GM12878 (cell line): Measurements from ENCODE around the gene SET. TPM values are rescaled to one million over a fixed set of nuclear protein-coding genes. Genes with fewer than 3 reads are reported as not detected.

ENCODE experiments used
- ATF7 ChIP-seq: fragments of 450-650 bp; IDR thresholded peaks from 2 replicates; pipeline ENCODE4 v1.6.1; 2016; ENCODE audit warnings: low read depth, mild to moderate bottlenecking
- BCL3 ChIP-seq: IDR thresholded peaks from 2 replicates; pipeline ENCODE4 v1.6.1; 2011; ENCODE audit warnings: borderline replicate concordance, low read depth, mild to moderate bottlenecking, moderate library complexity, low read length; ENCODE audit not compliant: insufficient read depth, poor library complexity, severe bottlenecking
- CHD4 ChIP-seq: fragments of 200-600 bp; sonication (generic); IDR thresholded peaks from 2 replicates; pipeline ENCODE4 v1.6.1; 2016; ENCODE audit warnings: mild to moderate bottlenecking
- CTCF ChIP-seq, 3 experiments: IDR thresholded peaks in 2 of 3; conservative IDR thresholded peaks in 1 of 3; 2 replicates each; pipeline ENCODE4 v1.5.1; 2011; ENCODE audit warnings: low read depth in 3 of 3, low read length in 3 of 3, mild to moderate bottlenecking in 3 of 3, control low read depth in 2 of 3, moderate library complexity in 2 of 3, inconsistent platforms in 1 of 3, mixed read lengths in 1 of 3; ENCODE audit not compliant: control insufficient read depth in 2 of 3, insufficient read depth in 1 of 3; ENCODE audit errors: extremely low read depth in 1 of 3
- ELK1 ChIP-seq: IDR thresholded peaks from 2 replicates; pipeline ENCODE4 v1.6.1; 2012; ENCODE audit warnings: low read depth, low read length, improper control_type of control experiment
- IRF4 ChIP-seq: IDR thresholded peaks from 2 replicates; pipeline ENCODE4 v1.6.1; 2011; ENCODE audit warnings: low read depth, low read length
- IRF5 ChIP-seq: fragments of 450-650 bp; IDR thresholded peaks from 2 replicates; pipeline ENCODE4 v1.6.1; 2017; ENCODE audit warnings: borderline replicate concordance
- KDM1A ChIP-seq: fragments of 200-600 bp; sonication (generic); IDR thresholded peaks from 2 replicates; pipeline ENCODE4 v1.6.1; 2016; ENCODE audit warnings: borderline replicate concordance
- KLF5 ChIP-seq: fragments of 450-650 bp; IDR thresholded peaks from 2 replicates; pipeline ENCODE4 v1.6.1; 2014; ENCODE audit warnings: mild to moderate bottlenecking; ENCODE audit not compliant: partially characterized antibody
- LARP7 ChIP-seq: fragments of 450-650 bp; IDR thresholded peaks from 2 replicates; pipeline ENCODE4 v1.6.1; 2017; ENCODE audit warnings: mild to moderate bottlenecking
- MTA3 ChIP-seq: IDR thresholded peaks from 2 replicates; pipeline ENCODE4 v1.6.1; 2012; ENCODE audit warnings: low read length, inconsistent platforms, borderline replicate concordance
- MXI1 ChIP-seq: fragments of 150-350 bp; IDR thresholded peaks from 2 replicates; pipeline ENCODE4 v1.6.1; 2011; ENCODE audit warnings: low read depth, mild to moderate bottlenecking, inconsistent platforms, low read length, improper control_type of control experiment
- NFYA ChIP-seq: IDR thresholded peaks from 2 replicates; pipeline ENCODE4 v1.6.1; 2011; ENCODE audit warnings: low read depth, mild to moderate bottlenecking, low read length, improper control_type of control experiment, borderline replicate concordance
- NR2C1 ChIP-seq: fragments of 450-650 bp; IDR thresholded peaks from 2 replicates; pipeline ENCODE4 v1.6.1; 2017; ENCODE audit warnings: antibody characterized with exemption, mild to moderate bottlenecking, moderate library complexity
- NR2C2 ChIP-seq: IDR thresholded peaks from 2 replicates; pipeline ENCODE4 v1.6.1; 2011; ENCODE audit warnings: borderline replicate concordance, low read depth; ENCODE audit not compliant: control insufficient read depth, insufficient read length
- NR2F1 ChIP-seq: fragments of 450-650 bp; conservative IDR thresholded peaks from 2 replicates; pipeline ENCODE4 v1.6.1; 2017; ENCODE audit warnings: mild to moderate bottlenecking
- RAD21 ChIP-seq: IDR thresholded peaks from 2 replicates; pipeline ENCODE4 v1.6.1; 2011; ENCODE audit warnings: mild to moderate bottlenecking, low read depth, low read length, moderate library complexity; ENCODE audit not compliant: insufficient read depth
- SMAD5 ChIP-seq: IDR thresholded peaks from 2 replicates; pipeline ENCODE4 v1.6.1; 2016; ENCODE audit warnings: antibody characterized with exemption, low read depth
- TAF1 ChIP-seq: IDR thresholded peaks from 2 replicates; pipeline ENCODE4 v1.6.1; 2011; ENCODE audit warnings: mild to moderate bottlenecking, low read depth, low read length, borderline replicate concordance
- ZBTB33 ChIP-seq: fragments of 450-650 bp; IDR thresholded peaks from 2 replicates; pipeline ENCODE4 v1.6.1; 2017; ENCODE audit warnings: mild to moderate bottlenecking
- ZNF384 ChIP-seq: IDR thresholded peaks from 2 replicates; pipeline ENCODE4 v1.6.1; 2012; ENCODE audit warnings: low read depth, mild to moderate bottlenecking, low read length, improper control_type of control experiment, borderline replicate concordance
- ZNF622 ChIP-seq: fragments of 450-650 bp; IDR thresholded peaks from 2 replicates; pipeline ENCODE4 v1.6.1; 2017; ENCODE audit warnings: mild to moderate bottlenecking, inconsistent platforms
- polyA plus RNA-seq, 11 experiments: library from polyadenylated mRNA; depleted of rRNA in 4 of 11; unstranded in 6 of 11; stranded (reverse) in 5 of 11; fragments of >200 nt; fragmentation: Nextera tagmentation in 4 of 11; fragmentation: Illumina TruSeq in 1 of 11; extraction: Ambion mirVana in 4 of 11; extraction: Trizol in 1 of 11; gene quantifications; 1 replicate in 1 of 11; 2 replicates in 10 of 11; pipeline versions ENCODE4 v1.2.1 to v1.2.3, GENCODE V29; 2011 to 2016; ENCODE audit warnings: inconsistent platforms in 2 of 11, missing spikeins in 2 of 11, low read depth in 1 of 11
- total RNA-seq, 4 experiments: library from RNA; depleted of rRNA in 3 of 4; stranded (reverse); fragments of >200 nt in 3 of 4; fragmentation: Illumina TruSeq in 1 of 4; extraction: Trizol in 1 of 4; gene quantifications; 2 replicates each; pipeline versions ENCODE4 v1.2.1 to v1.2.3, GENCODE V29; 2013 to 2021

SET gene
- total and polyA plus RNA-seq, 10 of the 15 experiments (the other 5 are each of a cell fraction or from before 2014, with no cell fraction given): 284 to 706 (median 445) TPM

- TF ChIP-seq ZBTB33: no peak
- peak; percentile 79 for TF ChIP-seq MXI1
- TF ChIP-seq NR2C2: no peak
- peak; percentile 45; the same call in 1 of the 2 replicates for TF ChIP-seq ELK1
- TF ChIP-seq RAD21: no peak
- no peak for TF ChIP-seq ZNF384
- TF ChIP-seq ATF7: no peak
- TF ChIP-seq ZNF622: no peak
- TF ChIP-seq NR2F1: no peak
- peak; percentile 29 for TF ChIP-seq BCL3
- TF ChIP-seq IRF5: no peak
- TF ChIP-seq CTCF (IDR thresholded peaks at IDR 0.05 in 2 of 3, conservative IDR thresholded peaks at IDR 0.05 in 1 of 3; ENCODE audit: control insufficient read depth in 2 of 3, extremely low read depth in 1 of 3, insufficient read depth in 1 of 3, low read depth in 3 of 3, low read length in 3 of 3): no peak
- TF ChIP-seq SMAD5: peak; percentile 87
- TF ChIP-seq KLF5: peak; percentile 44
- TF ChIP-seq CHD4: no peak
- TF ChIP-seq LARP7: peak; percentile 74
- TF ChIP-seq MTA3: no peak
- TF ChIP-seq NR2C1: no peak
- no peak for TF ChIP-seq KDM1A
- peak; percentile 82; the same call in 1 of the 2 replicates for TF ChIP-seq TAF1
- no peak for TF ChIP-seq NFYA
- TF ChIP-seq IRF4: no peak
Observed at GRCh38 chr9:128723866-128724743, 35.1 kb downstream of the SET start, which contains the start of gene ZDHHC12 (continued).
